Heart left ventricle (tissue), 13 donors: ENCODE measurements around the gene PRR29.

Source experiments
- CTCF ChIP-seq, 12 donors: fragments of 200-600 bp; sonication (generic) in 4 of 12; IDR thresholded peaks; one replicate each; pipeline versions ENCODE4 v1.5.0 to v1.8.0; 2018 to 2022; ENCODE audit warnings: antibody characterized with exemption in 12 of 12, mild to moderate bottlenecking in 5 of 12
- POLR2A ChIP-seq, 2 donors: fragments of 450-650 bp; IDR thresholded peaks; one replicate each; pipeline ENCODE4 v1.6.1; 2017; ENCODE audit warnings: antibody characterized with exemption in 2 of 2, mild to moderate bottlenecking in 2 of 2, moderate library complexity in 2 of 2
- donor health status: ischemic (EF 13 %, LVEDD 7.1; RV severe dilation, severe dysfunction).
- donor health status: DM: no; HTN: yes; CAD: no.
- donor health status: DM: no; HTN: no; CAD: no.
- donor health status: ischemic (EF 25% LVEDD 6.9; RV normal size, moderate dysfunction).
- donor health status: ischemic (EF 25% LVEDD 5.7; RV mildly dilated, moderate dysfunction).
- donor health status: ischemic (EF 35%, LVEDD 5.7; RV mildly dilated, moderate dysfunction).
- donor health status: nonischemic (EF 11% LVEDD 7.7; RV severe dilation, severe dysfunction).
- donor health status: DM: yes; HTN: yes; CAD: no.
- donor health status: PGD.
- donor health status: ischemic (EF 29% LVEDD 5.4; RV normal size, mild dysfunction).
- donor health status: nonischemic (EF 23%, LVEDD 6.1; RV moderate dilation, normal function).

- TF ChIP-seq POLR2A (IDR thresholded peaks at IDR 0.05) (peak in 1 of 2 donors; percentile 56), CTCF (IDR thresholded peaks at IDR 0.05) (peak in 1 of 12 donors; percentile 5)
Measured at GRCh38 chr17:64020056-64020766, 22.1 kb downstream of the PRR29 start, which contains the start of gene ICAM2.
